ENCODE data around the gene ASTE1. TPM values are rescaled to one million over a fixed set of nuclear protein-coding genes. Genes with fewer than 3 reads are reported as not detected.

ASTE1 gene
- total and polyA plus RNA-seq, 9 of the 15 experiments (the other 6 are each of a cell fraction or from before 2014, with no cell fraction given): 3.5 to 12.1 (median 6.9) TPM

- TF ChIP-seq BCL6 (CRISPR knock-in tag; IDR thresholded peaks at IDR 0.05) (no peak), RAD51 (IDR thresholded peaks at IDR 0.05; ENCODE audit: borderline replicate concordance, low read depth) (no peak), CBFA2T2 (conservative IDR thresholded peaks at IDR 0.05) (no peak), ZNF232 (CRISPR knock-in tag; IDR thresholded peaks at IDR 0.05) (no peak), POLR2B (IDR thresholded peaks at IDR 0.05; ENCODE audit: low read depth, partially characterized antibody) (no peak), PRMT5 (CRISPR knock-in tag; IDR thresholded peaks at IDR 0.05) (no peak), NFATC3 (IDR thresholded peaks at IDR 0.05) (no peak), HNRNPK (IDR thresholded peaks at IDR 0.05; ENCODE audit: low read depth, low read length, poor library complexity, severe bottlenecking) (no peak)
Observed at GRCh38 chr3:131036200-131036816, 9.7 kb upstream of the ASTE1 start (continued).

DNA sequence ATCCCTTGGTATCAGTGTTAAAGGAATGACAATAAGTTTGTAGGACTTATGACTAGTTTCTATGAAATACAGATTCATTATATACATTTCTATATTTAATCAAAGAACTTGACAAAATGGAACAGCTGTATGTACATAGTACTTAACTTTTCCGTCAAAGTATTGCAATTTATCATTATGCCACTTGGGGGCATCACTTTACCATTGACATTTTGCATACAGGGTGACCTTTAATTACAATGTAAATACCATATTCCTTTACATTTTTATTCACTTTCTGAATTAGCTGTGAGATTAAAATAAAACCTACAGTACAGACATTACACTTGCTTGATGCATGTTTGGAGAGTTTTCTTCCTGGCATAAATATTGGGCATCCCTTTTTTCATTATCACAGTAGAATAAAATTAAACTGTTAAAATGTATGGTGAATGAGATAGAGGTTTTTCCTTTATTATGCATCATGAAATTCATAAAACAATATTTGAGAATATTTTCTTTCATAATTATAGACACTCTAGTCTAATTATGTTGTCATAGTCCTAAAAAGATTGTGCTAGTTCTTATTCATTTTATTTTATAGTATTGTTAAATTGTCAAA is 7.0 kb upstream of the ASTE1 start:
- no peaks in the 10 kb centered on the region for H3K9me1 ChIP-seq (ENCODE audit: control insufficient read depth, insufficient read depth, low read length)
- no peak overlapping the region for H3K4me3 ChIP-seq
- H3K4me1 ChIP-seq (replicated peaks in 1 of 2; ENCODE audit: control insufficient read depth in 2 of 2, insufficient read depth in 2 of 2, low read length in 2 of 2): no peaks in the 10 kb centered on the region
- no peak overlapping the region for H3K27ac ChIP-seq (ENCODE audit: extremely low read depth, low read depth, low read length)
- peak; percentile 77 for FAIRE-seq
- ChIA-PET CTCF (ENCODE audit: low intra/inter-chr PET ratio) (interaction anchor here (1.2 kb wide), 1 partner anchor 996 kb away, joined by 4 read pairs; no protein-coding TSS in a partner anchor), POLR2A (no interaction called here)
- H3K9ac ChIP-seq (ENCODE audit: insufficient read depth in 1 of 2, low read depth in 2 of 2, low read length in 2 of 2): no peak overlapping the region
- H3K4me2 ChIP-seq (ENCODE audit: insufficient read depth, low read length): no peak overlapping the region
- in situ Hi-C loops (cut with MboI): loop anchor here (25.0 kb wide), 2 partner anchors 454 to 979 kb away; no protein-coding TSS in a partner anchor
- DNase-seq (ENCODE audit: extremely low read depth in 1 of 4, low spot score in 3 of 4): peak; percentile 18 to 57 (median 21)
- peak; percentile 69; the same call in 2 of the 3 replicates for ATAC-seq
- no peaks in the 10 kb centered on the region for H3K36me3 ChIP-seq (ENCODE audit: control insufficient read depth, insufficient read depth, low read length)
- no peaks in the 10 kb centered on the region for H3K27me3 ChIP-seq (ENCODE audit: control insufficient read depth in 2 of 2, insufficient read depth in 2 of 2, low read length in 2 of 2)
- no peaks in the 10 kb centered on the region for H3K9me3 ChIP-seq (replicated peaks; ENCODE audit: control insufficient read depth, insufficient read depth, low read depth, low read length)
- intact Hi-C loops (cut with micrococcal nuclease): loop anchor here (2.0 kb wide), 1 partner anchor 995 kb away; no protein-coding TSS in a partner anchor
- 0% methylated on average over 1 of the region's 1 CpG for WGBS (ENCODE audit: insufficient coverage, low coverage, missing lambda C conversion rate)
- H4K20me1 ChIP-seq (replicated peaks; ENCODE audit: control insufficient read depth, insufficient read depth, low read length): no peaks in the 10 kb centered on the region
- no peaks in the 10 kb centered on the region for H3K79me2 ChIP-seq (ENCODE audit: control insufficient read depth, insufficient read depth, low read length)
- no peak overlapping the region for H2AFZ ChIP-seq (ENCODE audit: low read depth, low read length)
- no TSS peak for BruUV-seq (replicated peaks)
- TF ChIP-seq SMC3 (conservative IDR thresholded peaks at IDR 0.05; ENCODE audit: insufficient read depth, low read depth, low read length) (peak; percentile 27; the same call in 1 of the 2 replicates), FOXA3 (CRISPR knock-in tag; conservative IDR thresholded peaks at IDR 0.05 in 1 of 2, IDR thresholded peaks at IDR 0.05 in 1 of 2) (peak; percentile 31 to 73; a peak in 2 of 4 replicates), ZNF146 (CRISPR knock-in tag; IDR thresholded peaks at IDR 0.05; ENCODE audit: unreplicated experiment) (no peak), GTF2B (IDR thresholded peaks at IDR 0.05; ENCODE audit: extremely low read depth, insufficient read length) (no peak), CTCF (IDR thresholded peaks at IDR 0.05 in 2 of 3, conservative IDR thresholded peaks at IDR 0.05 in 1 of 3; ENCODE audit: insufficient read depth in 2 of 3, low read depth in 1 of 3, low read length in 3 of 3) (peak; percentile 34 to 66 (median 37); a peak in 4 of 6 replicates), FOXM1 (IDR thresholded peaks at IDR 0.05; ENCODE audit: low read depth) (no peak), FOXM1 (CRISPR knock-in tag; IDR thresholded peaks at IDR 0.05; ENCODE audit: low read depth) (no peak), DEAF1 (CRISPR knock-in tag; IDR thresholded peaks at IDR 0.05) (peak; percentile 55; the same call in 1 of the 2 replicates), KLF10 (CRISPR knock-in tag; IDR thresholded peaks at IDR 0.05) (no peak)

Data from K562 (cell line).